SK-N-DZ (cell line): ENCODE results near the gene PRSS53.
A peak's percentile ranks its signal among the peaks of the same experiment; 100 is the strongest.
"Not testable (repeated sequence)": the region's sequence is repeated elsewhere in the genome, so short reads cannot be mapped to it uniquely, and the experiment has no call there.

Experiments
- DNase-seq: peaks from one replicate; pipeline ENCODE4 v3.0.0-alpha.2; 2015; ENCODE audit warnings: low spot score

Gene PRSS53

DNA sequence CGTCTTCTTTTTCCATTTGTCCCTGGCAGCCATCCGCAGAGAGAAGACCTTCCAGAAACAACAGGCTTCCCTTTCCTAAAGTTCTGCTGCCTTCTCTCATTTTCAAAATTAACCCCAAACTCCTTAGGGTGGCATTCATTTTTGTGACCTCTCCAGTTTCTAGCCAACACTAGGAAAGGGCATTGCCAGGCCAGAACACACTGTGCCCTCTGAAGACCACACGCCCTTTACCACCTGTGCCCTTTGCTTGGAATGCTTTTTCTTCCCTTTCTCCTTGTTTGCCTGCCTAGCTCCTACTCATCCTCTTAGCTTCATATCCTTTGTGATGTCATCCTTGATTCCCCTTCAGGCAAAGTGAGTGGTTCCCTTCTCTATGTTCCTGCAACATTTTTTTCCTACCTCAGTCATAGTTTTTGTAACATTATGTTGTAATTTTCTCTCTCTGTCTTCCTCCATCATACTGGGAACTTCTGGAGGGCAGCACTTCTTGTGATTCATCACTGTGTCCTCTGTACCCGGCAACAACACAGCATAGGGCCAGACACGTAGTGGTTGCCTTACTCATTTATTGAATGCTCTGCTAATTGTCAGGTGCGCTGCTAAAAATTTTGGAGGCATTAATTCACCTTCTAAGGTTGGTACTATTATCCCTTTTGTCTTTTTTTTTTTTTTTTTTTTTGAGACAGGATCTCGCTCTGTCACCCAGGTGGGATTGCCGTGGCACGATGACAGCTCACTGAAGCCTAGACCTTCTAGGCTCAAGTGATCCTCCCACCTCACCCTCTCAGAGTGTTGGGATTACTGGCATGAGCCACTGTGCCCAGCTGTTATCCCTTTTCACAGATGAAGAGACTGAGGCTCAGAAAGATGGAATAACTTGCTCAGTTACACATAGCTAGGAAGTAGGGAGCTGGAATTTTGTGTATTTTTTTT is 29.7 kb upstream of the PRSS53 start:
- no peak for DNase-seq

DNA sequence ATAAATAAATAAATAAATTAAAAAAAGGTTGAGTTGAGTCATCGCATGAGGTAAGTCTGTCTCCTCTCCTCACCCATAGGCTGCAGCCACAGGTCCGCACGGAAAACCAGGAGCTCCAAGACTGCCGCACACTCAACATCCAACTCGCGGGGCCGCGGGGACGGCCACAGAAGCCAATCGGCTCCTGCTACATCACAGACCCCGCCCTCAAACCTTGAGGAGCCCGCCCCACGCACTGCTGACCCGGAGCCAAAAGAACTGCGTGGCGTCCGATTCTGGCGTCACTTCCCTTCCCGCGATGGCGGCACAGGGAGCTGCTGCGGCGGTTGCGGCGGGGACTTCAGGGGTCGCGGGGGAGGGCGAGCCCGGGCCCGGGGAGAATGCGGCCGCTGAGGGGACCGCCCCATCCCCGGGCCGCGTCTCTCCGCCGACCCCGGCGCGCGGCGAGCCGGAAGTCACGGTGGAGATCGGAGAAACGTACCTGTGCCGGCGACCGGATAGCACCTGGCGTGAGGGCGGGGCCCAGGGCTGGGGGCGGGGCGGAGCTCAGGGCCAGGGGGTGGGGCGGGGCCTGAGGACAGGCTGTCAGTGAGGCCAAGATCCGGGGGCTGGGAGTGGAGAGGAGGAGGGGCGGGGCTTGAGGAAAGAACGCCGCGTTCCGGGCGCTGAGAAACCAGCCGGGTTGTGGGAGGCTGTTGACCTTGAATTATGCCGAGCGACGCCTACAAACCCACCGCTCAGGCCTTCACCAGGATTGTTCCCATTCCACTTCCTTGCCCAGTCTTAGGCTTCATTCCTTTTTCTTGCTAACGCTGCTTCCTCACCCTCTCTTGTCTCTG is 28.9 kb upstream of the PRSS53 start, which contains the start of gene KAT8:
Gene KAT8 (plus strand): TSS at position 281 of the 839 bp plus-strand sequence. CDS start 18 bp downstream, at position 299.
- peak; percentile 98 for DNase-seq

DNA sequence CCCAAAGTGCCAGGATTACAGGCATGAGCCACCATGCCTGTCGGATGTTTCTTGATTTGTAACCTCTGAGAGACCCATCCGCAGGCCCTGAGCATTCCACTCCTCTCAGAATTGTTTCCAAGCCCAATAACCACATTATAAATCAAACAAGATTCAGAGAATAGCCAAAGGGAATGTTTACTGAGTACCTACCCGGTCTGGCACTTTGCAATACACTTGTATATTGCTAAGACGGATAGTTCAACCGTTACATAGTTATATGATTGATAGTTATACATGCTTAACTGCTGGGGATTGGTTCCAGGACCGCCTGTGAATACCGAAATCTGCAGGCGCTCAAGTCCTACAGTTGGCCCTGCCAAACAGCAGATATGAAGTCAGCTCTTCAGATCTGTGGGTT is 25.7 kb upstream of the PRSS53 start:
- no peak for DNase-seq

DNA sequence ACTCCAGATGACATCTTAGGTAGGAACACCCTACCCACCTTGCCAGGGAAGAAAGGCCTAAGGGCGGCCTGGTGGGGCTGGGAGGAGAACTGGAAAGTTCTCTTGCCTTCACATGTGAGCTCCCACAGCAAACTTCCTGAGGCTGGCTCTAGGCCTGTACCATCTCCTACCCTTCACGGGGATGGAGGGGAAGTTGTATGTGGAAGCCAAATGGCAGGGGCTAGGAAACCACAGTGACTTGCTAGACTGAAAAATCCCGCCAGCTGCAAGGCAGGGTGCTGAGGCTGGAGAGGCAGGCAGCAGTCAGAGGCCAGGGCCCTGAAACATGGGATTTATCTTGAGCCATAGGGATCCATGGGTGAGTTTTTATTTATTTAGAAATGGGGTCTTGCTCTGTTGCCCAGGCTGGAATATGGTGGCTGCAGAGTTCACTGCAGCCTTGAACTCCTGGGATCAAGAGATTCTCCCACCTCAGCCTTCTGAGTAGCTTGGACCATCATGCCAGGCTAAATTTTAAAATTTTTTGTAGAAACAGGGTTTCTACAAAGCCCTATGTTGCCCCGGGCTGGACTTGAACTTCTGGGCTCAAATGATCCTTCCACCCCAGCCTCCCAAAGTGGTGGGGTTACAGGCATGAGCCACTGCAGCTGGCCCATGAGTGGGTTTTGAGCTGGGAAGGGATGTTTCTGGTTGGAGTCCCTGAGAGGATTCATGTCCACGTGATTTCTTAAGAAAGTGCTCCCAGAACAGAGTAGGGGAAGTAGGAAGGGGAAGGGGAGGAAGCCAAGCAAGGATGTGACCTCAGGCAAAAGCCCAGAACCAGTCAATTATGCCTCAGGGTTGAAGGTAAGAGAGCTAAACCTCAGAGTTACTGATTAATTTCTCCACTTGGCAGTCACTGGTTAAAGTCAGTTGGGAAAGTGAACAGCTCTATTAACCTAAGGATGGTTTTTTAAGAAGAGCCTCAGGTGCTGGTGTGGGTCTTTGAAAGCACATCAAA is 24.7 kb upstream of the PRSS53 start:
- no peak for DNase-seq

DNA sequence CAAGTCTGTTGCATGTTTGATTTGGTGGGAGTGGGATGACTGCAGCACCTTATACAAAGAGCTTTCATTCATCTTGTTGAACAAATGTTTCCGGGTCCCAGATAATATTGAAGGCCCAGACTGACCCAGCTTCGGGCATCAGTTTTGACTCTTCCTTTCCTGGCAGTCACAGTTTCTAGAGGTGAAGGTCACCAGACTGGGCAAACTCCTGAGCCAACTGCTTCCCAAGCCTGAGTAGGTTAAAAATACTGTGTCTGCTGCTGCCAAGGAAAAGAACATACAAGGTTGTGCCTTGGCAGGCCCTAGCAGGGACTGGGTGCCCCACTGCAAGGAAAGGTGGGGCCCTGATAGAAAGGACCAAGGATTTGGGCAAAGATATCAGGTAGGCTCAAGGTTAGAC is 24.0 kb upstream of the PRSS53 start:
- no peak for DNase-seq

DNA sequence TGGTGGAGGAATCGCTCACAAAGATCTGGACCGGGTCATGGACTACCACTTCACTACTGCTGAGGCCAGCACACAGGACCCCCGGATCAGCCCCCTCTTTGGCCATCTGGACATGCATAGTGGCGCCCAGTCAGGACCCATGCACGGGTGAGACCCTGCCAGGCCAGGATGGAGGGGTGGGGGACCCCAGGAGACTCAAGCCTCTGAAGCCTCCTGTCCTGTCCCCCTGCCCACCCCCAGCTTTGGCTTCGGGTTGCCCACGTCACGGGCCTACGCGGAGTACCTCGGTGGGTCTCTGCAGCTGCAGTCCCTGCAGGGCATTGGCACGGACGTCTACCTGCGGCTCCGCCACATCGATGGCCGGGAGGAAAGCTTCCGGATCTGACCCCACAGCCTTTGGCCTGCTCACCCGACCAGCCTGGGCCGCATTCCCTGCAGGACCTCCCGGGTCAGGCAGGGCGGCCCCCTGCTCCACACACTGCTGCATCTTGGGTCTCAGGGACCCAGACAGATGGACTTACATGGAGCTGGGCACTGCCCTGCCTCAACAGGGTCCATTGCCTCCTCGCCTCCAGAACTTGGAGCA is 23.2 kb upstream of the PRSS53 start:
- no peak for DNase-seq

DNA sequence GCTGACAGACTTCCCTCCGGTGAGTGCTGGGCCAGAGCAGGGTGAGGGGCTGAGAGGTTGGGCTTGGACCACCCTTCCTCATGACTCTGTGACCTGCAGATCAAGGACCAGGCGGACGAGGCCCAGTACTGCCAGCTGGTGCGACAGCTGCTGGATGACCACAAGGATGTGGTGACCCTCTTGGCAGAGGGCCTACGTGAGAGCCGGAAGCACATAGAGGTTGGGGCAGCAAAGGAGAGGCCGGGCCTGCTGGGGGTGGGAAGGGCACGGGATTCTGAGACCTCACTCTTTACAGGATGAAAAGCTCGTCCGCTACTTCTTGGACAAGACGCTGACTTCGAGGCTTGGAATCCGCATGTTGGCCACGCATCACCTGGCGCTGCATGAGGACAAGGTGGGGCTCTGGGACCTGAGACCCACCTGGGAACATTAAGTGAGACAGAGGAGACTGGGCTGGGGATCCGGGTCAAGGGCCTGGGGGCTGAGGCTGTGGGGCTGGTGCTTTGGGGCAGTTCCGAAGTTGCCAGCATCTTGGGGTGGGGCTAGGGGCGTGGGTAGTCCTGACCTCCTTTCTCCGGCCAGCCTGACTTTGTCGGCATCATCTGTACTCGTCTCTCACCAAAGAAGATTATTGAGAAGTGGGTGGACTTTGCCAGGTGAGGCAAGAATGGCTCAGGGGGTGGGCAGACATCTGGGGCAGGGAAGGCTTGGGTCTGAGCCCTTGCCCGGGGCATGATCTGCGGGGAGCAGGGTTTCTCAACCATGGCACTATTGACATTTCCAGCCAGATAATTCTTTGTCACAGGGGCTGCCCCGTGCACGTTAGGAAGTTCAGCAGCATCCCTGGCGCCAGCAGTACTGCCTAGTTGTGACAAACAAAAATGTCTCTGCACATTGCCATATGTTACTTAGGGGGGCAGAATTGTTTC is 21.6 kb upstream of the PRSS53 start:
- no peak for DNase-seq

DNA sequence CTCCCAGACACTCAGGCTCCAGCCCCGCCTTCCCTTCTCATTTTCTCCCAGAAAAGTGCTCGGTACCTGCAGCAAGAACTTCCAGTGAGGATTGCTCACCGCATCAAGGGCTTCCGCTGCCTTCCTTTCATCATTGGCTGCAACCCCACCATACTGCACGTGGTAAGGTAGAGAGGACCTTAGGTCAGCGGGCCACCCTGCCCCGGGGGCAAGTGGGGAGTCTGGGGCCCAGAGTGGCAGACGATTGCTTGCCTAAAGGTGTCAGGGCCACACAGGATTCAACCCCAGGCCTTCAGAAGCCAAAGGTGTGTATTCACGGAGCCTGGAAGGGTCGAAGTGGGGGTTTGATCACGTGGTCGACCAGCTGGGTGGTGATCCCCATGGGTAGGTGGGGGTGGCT is 20.9 kb upstream of the PRSS53 start:
- no peak for DNase-seq

DNA sequence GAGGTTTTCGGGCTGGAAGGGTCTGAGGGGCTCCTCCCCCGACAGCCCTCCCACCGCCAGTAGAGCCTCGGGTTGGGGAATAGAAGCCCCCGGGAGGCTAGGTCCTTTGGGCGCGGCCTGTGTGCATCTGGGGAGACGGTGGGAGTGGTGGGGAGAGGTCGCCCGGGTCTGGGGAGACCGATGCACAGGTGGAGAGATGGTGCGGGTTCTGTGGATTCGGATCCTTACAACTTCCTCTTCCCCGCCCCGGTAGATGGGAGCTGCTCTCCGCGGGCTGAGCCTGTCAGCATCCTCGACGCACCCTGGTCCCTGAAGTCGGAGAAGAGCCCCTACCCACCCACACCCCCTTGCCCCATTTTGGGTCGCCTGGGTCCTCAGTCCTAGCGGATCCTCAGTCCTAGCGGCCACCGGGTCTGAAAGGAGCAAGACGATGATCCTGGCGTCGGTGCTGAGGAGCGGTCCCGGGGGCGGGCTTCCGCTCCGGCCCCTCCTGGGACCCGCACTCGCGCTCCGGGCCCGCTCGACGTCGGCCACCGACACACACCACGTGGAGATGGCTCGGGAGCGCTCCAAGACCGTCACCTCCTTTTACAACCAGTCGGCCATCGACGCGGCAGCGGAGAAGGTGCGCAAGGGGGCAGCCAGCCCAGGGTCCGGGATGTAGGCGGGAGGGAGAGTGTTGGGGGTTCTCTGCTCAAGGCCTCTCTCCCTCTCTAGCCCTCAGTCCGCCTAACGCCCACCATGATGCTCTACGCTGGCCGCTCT is 20.2 kb upstream of the PRSS53 start:
- no peak for DNase-seq

DNA sequence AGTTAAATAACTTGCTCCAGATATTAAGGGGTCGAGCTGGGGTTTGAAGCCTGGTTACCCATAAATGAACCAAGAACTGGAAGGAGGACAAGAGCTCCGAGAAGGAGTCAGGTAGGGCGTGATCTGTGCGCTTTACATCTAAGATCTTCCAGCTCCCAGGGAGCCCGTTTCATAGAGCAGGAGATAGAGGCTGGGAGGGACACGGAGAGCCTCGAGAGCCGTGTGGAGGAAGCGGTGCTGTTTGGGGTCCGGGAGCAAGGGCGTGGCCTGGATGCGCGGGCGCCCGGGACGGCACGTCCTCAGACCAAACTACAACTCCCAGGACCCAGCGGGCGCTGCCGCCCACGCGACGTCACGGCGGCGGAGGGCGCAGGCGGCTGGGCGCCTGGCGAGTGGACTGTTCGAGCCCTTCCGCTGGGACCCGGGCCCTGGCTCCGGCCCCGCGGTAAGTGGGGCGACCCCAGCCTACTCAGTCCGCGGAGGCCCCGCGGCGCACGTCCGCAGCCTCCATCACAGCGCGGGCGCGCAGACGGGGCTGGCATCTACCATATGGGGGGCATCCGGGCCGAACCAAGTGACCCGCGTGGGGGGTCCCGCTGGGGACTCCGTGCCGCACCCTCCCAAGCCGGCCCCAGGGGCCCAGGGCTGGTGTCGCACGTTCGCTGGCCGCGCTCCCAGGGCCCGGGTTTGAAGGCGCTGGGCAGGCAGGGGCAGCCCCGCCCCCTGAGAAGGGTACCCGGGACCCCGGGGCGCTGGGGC is 19.5 kb upstream of the PRSS53 start, which contains the start of gene BCKDK:
Gene BCKDK (plus strand): TSS at position 352 of the 759 bp plus-strand sequence. CDS start 838 bp downstream, outside the sequence.
- peak; percentile 81 for DNase-seq

DNA sequence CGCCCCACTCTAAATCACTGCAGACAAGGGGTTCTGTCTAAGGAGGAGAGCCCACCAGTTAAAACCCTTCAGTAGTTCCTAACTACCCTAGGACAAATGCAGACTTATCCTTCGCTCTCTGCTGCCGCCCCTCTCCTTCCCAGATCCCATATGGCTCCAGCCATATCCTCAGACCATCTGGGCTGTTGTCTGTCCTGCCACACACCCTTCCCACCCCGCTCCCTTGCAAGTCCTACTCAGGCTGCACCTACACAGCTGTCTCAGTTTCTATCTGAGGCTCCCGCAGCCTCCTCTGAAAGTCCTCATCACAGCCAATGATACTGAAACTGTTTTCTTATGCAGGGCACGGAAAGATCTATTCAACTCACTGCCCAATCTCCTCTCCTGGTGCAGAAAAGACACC is 18.7 kb upstream of the PRSS53 start:
- DNase-seq = no peak

DNA sequence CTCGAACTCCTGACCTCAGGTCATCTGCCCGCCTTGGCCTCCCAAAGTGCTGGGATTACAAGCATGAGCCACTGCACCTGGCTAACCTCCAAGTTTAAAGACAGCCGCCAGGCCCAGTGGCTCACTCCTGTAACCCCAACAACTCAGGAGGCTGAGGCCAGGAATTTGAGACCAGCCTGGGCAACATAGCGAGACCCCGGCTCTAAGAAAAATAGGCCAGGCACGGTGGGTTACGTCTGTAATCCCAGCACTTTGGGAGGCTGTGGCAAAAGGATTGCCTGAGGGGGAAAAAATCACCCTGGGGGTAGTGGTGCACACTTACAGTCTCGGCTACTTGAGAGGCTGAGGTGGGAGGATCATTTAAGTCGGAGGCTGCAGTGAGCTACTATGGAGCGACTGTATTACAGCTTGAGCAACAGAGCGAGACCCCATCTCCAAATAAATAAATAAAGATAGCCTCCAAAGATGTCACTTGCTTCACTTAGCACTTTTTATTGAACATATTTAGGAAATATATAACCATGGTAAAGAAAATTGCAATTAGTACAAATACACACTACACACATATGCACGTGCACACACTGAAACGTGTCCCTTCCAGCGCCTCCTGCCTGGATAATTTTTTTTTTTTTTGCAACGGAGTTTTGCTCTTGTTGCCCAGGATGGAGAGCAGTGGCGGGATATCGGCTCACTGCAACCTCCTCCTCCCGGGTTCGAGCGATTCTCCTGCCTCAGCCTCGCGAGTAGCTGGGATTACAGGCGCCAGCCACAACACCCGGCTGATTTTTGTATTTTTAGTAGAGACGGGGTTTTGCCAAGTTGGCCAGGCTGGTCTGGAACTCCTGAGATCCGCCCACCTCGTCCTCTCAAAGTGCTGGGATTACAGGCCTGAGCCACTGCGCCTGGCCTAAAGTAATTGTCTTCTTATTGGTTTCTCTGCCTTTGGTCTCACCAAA is 18.0 kb upstream of the PRSS53 start:
- no peak for DNase-seq

DNA sequence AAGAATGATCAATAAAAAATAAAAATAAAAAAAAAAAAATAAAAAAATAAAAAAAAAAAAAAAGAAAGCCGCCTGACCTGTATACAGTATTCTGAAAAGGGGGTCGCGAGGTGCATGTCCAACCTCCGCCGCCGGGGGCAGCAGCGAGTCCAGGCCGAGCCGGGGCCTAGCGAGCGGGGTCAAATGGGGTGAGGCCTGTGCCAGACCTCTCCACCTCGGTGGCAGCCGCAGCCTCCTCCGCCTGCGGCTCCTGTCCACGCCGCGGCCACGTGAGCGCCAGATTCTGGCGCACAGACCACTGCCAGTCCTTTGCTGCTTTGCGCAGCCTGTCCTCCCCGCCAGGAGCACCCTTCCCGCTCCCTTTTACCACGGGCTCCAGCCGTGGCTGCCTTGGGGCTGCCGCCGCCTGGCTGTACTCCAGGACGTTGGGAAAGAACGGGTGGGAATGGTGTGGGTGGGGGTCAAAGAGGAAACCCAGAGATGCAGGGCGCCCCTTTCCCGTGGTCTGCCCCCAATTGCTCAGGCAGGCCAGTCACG is 17.0 kb upstream of the PRSS53 start:
- peak; percentile 90 for DNase-seq

DNA sequence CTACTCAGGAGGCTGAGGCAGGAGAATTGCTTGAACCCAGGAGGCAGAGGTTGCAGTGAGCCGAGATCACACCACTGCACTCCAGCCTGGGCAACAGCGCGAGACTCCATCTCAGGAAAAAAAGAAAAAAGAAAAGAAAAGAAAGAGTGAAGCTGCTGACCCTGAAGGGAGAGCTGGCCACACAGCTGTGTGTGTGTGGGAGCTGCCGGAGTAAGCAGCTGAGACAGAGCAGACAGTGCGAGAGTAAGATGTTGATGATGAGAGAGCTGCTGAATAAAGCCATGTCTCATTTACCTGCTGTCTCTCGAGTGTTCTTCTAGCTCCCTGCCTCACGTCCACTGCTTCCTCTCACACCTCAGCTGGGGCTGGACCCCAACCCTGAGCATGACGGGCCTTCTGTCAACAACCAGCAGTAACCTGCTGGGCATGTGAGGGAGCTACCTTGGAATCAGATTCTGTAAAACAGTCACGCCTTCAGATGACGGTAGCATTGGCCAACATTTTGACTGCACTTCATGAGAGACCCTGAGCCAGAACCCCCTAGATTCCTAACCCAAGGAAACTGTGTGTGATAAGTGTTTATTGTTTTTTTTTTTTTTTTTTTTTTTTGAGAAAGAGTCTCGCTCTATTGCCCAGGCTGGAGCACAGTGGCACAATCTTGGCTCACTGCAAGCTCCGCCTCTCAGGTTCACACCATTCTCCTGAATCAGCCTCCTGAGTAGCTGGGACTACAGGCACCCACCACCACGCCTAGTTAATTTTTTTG is 12.3 kb upstream of the PRSS53 start:
- DNase-seq = not testable (repeated sequence)

DNA sequence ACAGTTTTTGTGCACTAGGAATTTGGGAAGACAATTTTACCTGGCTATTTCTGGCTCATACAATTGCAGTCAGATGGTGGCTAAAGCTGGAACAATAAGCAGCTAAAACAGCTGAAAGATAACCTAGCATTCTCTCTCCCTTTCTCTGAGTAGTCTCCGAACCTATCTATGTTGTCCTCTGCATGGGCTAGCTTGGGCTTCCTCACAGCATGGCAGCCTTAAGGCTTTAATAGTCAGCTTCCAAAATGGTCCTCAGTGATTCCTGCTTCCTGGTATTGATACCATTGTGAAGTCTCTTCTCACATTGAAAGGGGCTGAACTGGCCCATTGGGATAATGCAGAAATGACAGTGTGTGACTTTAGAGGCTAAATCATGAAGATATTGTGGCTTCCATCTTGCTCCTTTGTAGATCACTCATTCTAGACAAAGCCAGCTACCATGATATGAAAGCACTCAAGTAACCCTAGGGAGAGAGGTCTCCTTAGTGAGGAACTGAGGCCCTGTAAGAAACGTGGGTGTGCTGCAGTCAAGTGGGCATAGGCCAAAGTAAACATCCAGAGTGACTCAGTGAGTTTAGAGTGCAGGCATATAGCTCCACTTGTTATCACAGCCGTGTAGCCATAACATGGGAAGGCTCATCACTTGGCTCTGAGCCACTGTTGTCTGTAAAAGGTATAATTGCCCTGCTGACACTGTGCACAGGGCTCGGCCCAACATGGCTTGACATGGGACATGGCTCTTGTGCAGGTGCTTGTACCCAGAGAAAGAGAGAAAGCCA is 11.3 kb upstream of the PRSS53 start:
- no peak for DNase-seq
